Fibroblast of skin of back (primary cell): ENCODE results near the gene SOX9.
"Not testable (repeated sequence)": the region's sequence is repeated elsewhere in the genome, so short reads cannot be mapped to it uniquely, and the experiment has no call there.

Experiments
- DNase-seq: peaks from one replicate; pipeline ENCODE4 v3.0.0-alpha.2; 2013

The SOX9 gene

DNA sequence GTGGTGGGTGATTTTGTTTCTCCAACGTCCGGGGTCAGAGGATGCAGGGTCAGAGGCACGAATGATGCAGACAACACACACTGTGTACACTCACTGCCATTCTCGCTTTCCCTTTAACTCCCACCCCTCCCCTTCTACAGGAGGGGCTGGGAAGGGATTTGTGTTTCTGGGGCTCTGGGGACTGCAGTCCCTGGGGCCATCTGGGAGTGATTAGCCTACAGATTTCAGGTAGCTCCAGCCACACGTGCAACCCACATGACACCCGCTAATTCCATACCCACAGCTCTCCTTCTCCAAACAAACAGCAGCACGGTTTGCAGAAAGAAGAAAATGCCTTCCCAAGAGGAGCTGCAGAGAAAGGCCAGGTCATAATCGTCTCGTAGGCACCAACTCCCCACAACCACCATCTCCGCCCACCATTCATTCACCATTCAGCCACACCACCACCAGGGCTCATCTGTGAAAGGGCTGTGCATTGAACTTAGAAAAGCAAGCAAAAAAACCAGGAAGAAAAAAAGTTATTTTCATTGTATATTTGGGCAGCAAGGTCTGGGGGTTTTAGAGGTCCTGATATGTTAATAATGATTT, 9.4 kb upstream of the SOX9 start:
- no peak for DNase-seq

GRCh38 chr17:72111926-72112325, 8.9 kb upstream of the SOX9 start:
- DNase-seq, result not testable (repeated sequence)

GRCh38 chr17:72113751-72114150, 7.1 kb upstream of the SOX9 start:
- no peak for DNase-seq

GRCh38 chr17:72115781-72116525, 4.9 kb upstream of the SOX9 start:
- DNase-seq, result no peak

DNA sequence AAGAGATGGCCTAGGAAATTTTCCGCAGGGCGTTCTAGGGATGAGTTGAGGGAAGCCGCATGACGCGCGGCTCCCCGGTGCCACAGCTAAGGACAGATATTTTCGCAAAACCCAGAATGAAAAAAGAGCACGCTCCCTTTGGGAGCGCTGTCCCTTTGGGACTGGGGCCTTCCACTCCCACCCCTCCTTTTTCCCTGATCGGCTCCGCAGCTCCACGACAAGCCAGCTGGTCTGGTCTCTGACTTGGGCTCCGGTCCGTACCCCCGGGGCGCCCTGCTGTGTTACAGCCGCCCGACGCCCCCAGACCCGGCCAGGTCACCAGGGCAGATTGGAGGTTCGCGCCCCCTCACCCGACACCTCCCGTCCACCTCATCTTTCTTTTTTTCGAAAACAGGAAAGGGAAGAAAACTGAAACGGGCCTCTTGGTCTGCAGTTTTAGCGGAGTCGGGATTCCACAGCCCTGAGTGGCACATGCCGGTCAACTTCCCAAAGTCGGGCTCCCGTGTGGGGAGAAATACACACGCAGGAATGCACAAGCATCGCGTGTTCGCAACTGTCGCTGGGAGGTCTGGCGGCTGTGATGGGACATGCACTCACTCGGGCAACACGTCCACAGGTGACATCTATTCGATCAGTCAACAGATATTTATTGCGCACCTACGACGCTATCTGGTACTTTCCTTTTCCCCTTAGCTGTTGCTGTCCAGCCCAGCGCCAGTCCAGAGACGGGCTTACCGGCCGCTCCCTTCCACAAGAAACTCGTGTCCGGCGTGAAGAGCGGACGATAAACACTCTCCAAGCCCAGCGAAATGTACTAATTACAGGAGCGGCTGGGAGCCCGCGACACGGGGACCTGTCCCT, 3.9 kb upstream of the SOX9 start:
- no peak for DNase-seq

DNA sequence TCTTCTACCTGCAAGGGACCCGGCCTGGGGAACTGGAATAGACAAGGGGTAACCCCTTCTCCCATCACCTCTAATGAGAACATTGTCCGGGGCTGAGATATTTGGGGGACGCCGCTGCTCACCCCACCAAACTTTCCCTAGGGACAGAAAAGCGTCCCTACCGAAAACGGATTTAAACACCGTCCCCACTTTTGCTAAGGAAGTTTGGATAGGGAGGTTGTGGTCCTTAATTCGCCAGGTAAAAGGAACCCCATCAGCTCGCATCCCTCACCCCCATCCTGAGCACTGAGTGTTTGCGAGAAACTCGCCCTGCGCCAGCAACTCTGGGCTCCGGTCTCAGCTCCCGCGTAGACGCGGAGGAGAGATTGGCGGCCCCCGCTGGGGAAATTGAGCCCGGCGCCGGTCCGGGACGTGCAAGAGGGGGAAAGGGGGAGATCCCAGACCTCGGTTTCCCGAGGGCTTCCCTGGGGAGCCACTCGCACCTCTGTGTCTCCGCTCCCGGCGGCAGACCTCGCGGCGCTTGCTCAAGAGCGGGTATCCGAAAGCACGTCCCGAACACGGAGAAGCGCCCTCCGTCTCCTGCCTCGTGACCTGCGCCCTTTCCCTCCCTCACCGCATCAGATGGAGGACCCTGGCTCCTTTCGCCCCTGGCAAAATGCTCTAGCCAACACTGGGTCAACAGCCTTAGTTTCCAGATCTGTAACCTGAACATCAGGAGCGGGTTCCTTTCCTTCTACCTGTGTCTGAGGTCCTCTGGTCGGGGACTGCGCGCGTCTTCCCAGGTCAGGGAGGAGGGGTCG, 3.1 kb upstream of the SOX9 start:
- no peak for DNase-seq

- peak; percentile 68 for DNase-seq
Observed at GRCh38 chr17:72118335-72119076, 2.3 kb upstream of the SOX9 start.

DNA sequence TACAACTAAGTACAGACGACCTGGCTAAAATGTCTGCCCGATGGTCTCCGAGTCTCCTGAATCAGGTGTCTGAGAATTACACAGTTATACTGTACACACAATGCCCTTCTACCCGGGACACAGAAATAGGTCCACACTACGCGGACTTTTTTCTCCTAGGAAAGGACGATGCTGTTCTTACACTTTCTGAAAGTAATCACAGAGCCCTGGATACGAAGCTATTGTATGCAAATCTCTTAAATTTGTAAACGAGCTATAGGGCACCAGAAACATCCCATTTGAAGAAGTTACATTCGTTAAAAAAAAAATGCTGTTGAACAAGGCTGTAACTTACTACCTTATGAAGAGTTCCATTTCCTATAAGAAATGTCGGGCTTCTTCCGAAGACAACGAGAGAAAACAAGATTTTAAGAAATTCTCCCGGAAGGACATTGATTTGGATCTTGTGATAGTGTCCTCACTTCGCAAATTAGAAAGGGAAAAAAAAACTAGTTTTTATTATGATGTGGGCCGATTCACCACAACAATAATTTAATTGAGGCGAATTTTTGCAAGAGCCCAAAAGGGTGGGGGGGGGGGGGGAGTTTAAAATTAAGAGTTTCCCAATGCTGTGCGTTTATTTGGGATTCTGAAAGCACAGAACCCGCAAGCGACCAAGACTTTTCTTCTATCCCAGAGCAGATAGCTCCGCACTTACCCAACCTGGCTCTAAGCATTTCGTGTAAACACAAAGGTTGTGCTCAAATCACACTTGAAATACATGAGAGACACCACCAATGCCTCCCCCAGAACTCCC, 1.5 kb upstream of the SOX9 start:
- DNase-seq, result no peak

DNA sequence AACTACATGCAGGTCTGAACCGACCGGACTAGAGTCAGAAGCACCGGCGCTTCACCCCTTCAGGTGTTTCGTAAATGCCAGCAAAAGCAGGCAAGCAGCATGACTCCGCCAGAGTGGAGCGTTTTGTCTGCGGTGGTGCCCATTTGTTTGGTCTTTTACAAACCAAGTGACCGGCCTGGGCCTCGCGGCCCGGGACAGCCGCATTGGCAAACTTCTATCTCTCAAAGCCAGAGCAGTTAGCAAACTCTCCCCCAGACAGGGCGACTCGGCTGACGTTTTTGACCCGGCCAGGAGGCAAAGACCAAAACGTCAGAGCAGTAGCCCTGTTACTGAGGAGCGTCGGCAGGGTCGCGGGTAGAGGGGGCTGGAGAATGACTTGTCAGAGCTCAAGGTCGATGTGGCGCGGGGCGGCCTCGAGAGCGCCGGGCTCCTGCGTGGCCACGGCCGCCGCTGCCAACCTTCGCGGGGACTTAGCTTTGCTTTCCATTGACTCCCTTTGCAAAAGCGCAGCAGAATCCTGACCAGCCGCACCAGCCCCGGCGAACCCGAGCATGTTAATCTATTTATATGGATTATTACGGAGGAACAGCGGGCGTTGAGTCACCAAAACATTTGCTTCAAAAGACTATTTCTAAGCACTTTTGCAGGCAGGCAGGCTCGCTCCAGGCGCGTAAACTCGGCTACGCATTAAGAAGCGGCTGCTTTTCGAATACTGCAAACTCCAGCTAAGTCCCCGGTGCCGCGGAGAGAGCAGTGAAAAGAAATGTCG, 763 bp upstream of the SOX9 start:
- DNase-seq, result peak; percentile 55

GRCh38 chr17:72121164-72122009, 567 bp downstream of the SOX9 start:
- peak; percentile 18 for DNase-seq

GRCh38 chr17:72122010-72122764, 1.4 kb downstream of the SOX9 start:
- DNase-seq, result no peak

- DNase-seq, result peak; percentile 36
Observed at GRCh38 chr17:72122765-72123529, 2.1 kb downstream of the SOX9 start.

DNA sequence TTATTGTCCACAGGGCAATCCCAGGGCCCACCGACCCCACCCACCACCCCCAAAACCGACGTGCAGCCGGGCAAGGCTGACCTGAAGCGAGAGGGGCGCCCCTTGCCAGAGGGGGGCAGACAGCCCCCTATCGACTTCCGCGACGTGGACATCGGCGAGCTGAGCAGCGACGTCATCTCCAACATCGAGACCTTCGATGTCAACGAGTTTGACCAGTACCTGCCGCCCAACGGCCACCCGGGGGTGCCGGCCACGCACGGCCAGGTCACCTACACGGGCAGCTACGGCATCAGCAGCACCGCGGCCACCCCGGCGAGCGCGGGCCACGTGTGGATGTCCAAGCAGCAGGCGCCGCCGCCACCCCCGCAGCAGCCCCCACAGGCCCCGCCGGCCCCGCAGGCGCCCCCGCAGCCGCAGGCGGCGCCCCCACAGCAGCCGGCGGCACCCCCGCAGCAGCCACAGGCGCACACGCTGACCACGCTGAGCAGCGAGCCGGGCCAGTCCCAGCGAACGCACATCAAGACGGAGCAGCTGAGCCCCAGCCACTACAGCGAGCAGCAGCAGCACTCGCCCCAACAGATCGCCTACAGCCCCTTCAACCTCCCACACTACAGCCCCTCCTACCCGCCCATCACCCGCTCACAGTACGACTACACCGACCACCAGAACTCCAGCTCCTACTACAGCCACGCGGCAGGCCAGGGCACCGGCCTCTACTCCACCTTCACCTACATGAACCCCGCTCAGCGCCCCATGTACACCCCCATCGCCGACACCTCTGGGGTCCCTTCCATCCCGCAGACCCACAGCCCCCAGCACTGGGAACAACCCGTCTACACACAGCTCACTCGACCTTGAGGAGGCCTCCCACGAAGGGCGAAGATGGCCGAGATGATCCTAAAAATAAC, 3.0 kb downstream of the SOX9 start:
- no peak for DNase-seq

- DNase-seq, result no peak
Observed at GRCh38 chr17:72124438-72124775, 3.6 kb downstream of the SOX9 start.

GRCh38 chr17:72125226-72125651, 4.4 kb downstream of the SOX9 start:
- no peak for DNase-seq

GRCh38 chr17:72125742-72126141, 4.9 kb downstream of the SOX9 start:
- DNase-seq, result no peak
